Stimulated activated CD4-positive, alpha-beta T cell treated with anti-CD3 and anti-CD28 coated beads, Interleukin-4, amount 100 ng/mL, for 4 hours (primary cell): ENCODE data around the gene KIN.
"Not testable (repeated sequence)": the region's sequence is repeated elsewhere in the genome, so short reads cannot be mapped to it uniquely, and the experiment has no call there.

ENCODE experiments used
- DNase-seq, 2 experiments: peaks; one replicate each; pipeline ENCODE4 v3.0.0-alpha.2; 2020

Gene KIN

GRCh38 chr10:7722927-7723529 is 64.8 kb downstream of the KIN start:
- no peak for DNase-seq

- DNase-seq: no peak
Observed at GRCh38 chr10:7720478-7720877, 67.3 kb downstream of the KIN start.

GRCh38 chr10:7718685-7719084 is 69.1 kb downstream of the KIN start:
- no peak for DNase-seq

- no peak for DNase-seq
Observed at GRCh38 chr10:7717767-7718166, 70.0 kb downstream of the KIN start.

GRCh38 chr10:7715515-7715914 is 72.3 kb downstream of the KIN start:
- no peak for DNase-seq

- not testable (repeated sequence) for DNase-seq
Observed at GRCh38 chr10:7711075-7711474, 76.7 kb downstream of the KIN start.

GRCh38 chr10:7710446-7710845 is 77.3 kb downstream of the KIN start:
- no peak for DNase-seq

- DNase-seq: no peak
Observed at GRCh38 chr10:7708832-7709231, 79.0 kb downstream of the KIN start.

- DNase-seq: no peak
Observed at GRCh38 chr10:7707858-7708622, 79.8 kb downstream of the KIN start.

- DNase-seq: no peak
Observed at GRCh38 chr10:7707102-7707501, 80.7 kb downstream of the KIN start.

- DNase-seq: no peak
Observed at GRCh38 chr10:7706534-7707073, 81.2 kb downstream of the KIN start.

GRCh38 chr10:7705341-7705740 is 82.5 kb downstream of the KIN start:
- DNase-seq: no peak

- no peak for DNase-seq
Observed at GRCh38 chr10:7704071-7705016, 83.4 kb downstream of the KIN start.

GRCh38 chr10:7703140-7703539 is 84.7 kb downstream of the KIN start, which contains the start of gene ITIH2:
ITIH2 (plus strand) TSS chr10:7703316; CDS start chr10:7703435, 119 bp downstream.
- no peak for DNase-seq

GRCh38 chr10:7702288-7702812 is 85.4 kb downstream of the KIN start:
- DNase-seq: no peak

GRCh38 chr10:7701158-7701742 is 86.5 kb downstream of the KIN start:
- no peak for DNase-seq
